Liver (tissue), 3 donors: ENCODE results near the gene NAT14.

ENCODE experiments used
- CTCF ChIP-seq: fragments of 150-350 bp; IDR thresholded peaks from 2 replicates; pipeline ENCODE4 v1.5.1; 2017; ENCODE audit warnings: improper control_type of control experiment, low read depth, low read length; ENCODE audit not compliant: missing input control
- EGR1 ChIP-seq, 2 donors: IDR thresholded peaks; 2 replicates each; pipeline ENCODE4 v1.6.1; 2016 to 2018; ENCODE audit warnings: antibody characterized with exemption in 2 of 2, low read depth in 2 of 2
- GABPA ChIP-seq, 2 donors: IDR thresholded peaks in 1 of 2; conservative IDR thresholded peaks in 1 of 2; 2 replicates each; pipeline ENCODE4 v1.6.1; 2016; ENCODE audit warnings: antibody characterized with exemption in 2 of 2, mild to moderate bottlenecking in 1 of 2, moderate library complexity in 1 of 2
- HNF4G ChIP-seq: IDR thresholded peaks from 2 replicates; pipeline ENCODE4 v1.6.1; 2016; ENCODE audit warnings: antibody characterized with exemption
- JUND ChIP-seq, 2 donors: IDR thresholded peaks; 2 replicates each; pipeline ENCODE4 v1.6.1; 2016; ENCODE audit warnings: antibody characterized with exemption in 2 of 2
- RAD21 ChIP-seq, 2 donors: IDR thresholded peaks; 2 replicates each; pipeline ENCODE4 v1.6.1; 2016; ENCODE audit warnings: antibody characterized with exemption in 2 of 2, mild to moderate bottlenecking in 2 of 2
- RXRA ChIP-seq, 2 donors: IDR thresholded peaks; 2 replicates each; pipeline ENCODE4 v1.6.1; 2017 to 2018; ENCODE audit warnings: antibody characterized with exemption in 2 of 2, mild to moderate bottlenecking in 1 of 2
- SP1 ChIP-seq: IDR thresholded peaks from 2 replicates; pipeline ENCODE4 v1.6.1; 2018; ENCODE audit warnings: antibody characterized with exemption, mild to moderate bottlenecking
- TAF1 ChIP-seq: conservative IDR thresholded peaks from 2 replicates; pipeline ENCODE4 v1.6.1; 2016; ENCODE audit warnings: antibody characterized with exemption, mild to moderate bottlenecking
- TF ChIP-seq, protein P1 (sequence below): IDR thresholded peaks from 2 replicates; pipeline ENCODE4 v1.6.1; 2016; ENCODE audit warnings: antibody characterized with exemption, mild to moderate bottlenecking
- TF ChIP-seq, protein P2 (sequence below): IDR thresholded peaks from 2 replicates; pipeline ENCODE4 v1.6.1; 2016; ENCODE audit warnings: antibody characterized with exemption
- TF ChIP-seq, protein P3 (sequence below): IDR thresholded peaks from 2 replicates; pipeline ENCODE4 v1.6.1; 2016; ENCODE audit warnings: antibody characterized with exemption
- TF ChIP-seq, protein P4 (sequence below): IDR thresholded peaks from 2 replicates; pipeline ENCODE4 v1.6.1; 2016; ENCODE audit warnings: antibody characterized with exemption
- donor health status: healthy.
- donor health status: healthy.

DNA sequence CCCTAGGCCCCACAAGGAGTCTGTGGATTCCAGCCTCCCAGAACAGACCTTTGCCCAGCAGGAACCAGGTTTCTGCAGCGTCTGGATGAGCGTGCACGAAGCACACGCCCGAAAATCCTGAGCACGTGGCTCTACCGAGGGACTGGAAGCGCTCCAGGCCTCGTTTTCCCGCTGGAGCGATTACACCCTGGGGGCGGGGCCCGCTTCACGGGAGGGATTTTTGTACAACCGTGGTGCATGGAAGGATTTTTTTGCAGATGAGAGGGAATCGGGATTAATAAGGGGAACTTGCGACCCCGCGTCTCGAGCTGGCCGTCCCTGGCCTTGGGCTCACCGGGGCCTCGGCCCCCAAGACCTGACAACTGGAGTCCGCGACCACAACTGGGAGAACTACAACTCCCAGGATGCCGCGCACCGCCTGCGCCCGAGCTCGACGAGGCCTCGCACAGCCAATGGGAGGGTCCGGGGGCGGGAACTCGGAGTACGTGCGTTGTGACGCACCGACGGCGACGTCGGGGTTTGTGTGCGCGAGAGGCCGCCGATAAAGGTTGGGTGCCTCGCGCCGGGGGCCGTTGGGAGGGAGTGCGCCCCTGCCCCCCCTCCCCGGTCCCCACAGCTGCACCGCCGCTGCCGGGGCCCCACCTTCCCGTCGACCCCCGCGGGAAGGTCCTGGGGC, 8.8 kb upstream of the NAT14 start, which contains the start of gene ZNF628:
- TF ChIP-seq, protein P1, sequence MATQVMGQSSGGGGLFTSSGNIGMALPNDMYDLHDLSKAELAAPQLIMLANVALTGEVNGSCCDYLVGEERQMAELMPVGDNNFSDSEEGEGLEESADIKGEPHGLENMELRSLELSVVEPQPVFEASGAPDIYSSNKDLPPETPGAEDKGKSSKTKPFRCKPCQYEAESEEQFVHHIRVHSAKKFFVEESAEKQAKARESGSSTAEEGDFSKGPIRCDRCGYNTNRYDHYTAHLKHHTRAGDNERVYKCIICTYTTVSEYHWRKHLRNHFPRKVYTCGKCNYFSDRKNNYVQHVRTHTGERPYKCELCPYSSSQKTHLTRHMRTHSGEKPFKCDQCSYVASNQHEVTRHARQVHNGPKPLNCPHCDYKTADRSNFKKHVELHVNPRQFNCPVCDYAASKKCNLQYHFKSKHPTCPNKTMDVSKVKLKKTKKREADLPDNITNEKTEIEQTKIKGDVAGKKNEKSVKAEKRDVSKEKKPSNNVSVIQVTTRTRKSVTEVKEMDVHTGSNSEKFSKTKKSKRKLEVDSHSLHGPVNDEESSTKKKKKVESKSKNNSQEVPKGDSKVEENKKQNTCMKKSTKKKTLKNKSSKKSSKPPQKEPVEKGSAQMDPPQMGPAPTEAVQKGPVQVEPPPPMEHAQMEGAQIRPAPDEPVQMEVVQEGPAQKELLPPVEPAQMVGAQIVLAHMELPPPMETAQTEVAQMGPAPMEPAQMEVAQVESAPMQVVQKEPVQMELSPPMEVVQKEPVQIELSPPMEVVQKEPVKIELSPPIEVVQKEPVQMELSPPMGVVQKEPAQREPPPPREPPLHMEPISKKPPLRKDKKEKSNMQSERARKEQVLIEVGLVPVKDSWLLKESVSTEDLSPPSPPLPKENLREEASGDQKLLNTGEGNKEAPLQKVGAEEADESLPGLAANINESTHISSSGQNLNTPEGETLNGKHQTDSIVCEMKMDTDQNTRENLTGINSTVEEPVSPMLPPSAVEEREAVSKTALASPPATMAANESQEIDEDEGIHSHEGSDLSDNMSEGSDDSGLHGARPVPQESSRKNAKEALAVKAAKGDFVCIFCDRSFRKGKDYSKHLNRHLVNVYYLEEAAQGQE, result no peak
- TF ChIP-seq CTCF, result no peak
- TF ChIP-seq GABPA (IDR thresholded peaks at IDR 0.05 in 1 of 2, conservative IDR thresholded peaks at IDR 0.05 in 1 of 2), result peak in 1 of 2 donors; percentile 21
- TF ChIP-seq RXRA (IDR thresholded peaks at IDR 0.05), result peak; percentile 4 to 10
- TF ChIP-seq, protein P2, sequence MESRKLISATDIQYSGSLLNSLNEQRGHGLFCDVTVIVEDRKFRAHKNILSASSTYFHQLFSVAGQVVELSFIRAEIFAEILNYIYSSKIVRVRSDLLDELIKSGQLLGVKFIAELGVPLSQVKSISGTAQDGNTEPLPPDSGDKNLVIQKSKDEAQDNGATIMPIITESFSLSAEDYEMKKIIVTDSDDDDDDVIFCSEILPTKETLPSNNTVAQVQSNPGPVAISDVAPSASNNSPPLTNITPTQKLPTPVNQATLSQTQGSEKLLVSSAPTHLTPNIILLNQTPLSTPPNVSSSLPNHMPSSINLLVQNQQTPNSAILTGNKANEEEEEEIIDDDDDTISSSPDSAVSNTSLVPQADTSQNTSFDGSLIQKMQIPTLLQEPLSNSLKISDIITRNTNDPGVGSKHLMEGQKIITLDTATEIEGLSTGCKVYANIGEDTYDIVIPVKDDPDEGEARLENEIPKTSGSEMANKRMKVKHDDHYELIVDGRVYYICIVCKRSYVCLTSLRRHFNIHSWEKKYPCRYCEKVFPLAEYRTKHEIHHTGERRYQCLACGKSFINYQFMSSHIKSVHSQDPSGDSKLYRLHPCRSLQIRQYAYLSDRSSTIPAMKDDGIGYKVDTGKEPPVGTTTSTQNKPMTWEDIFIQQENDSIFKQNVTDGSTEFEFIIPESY, result no peak
- TF ChIP-seq, protein P3, sequence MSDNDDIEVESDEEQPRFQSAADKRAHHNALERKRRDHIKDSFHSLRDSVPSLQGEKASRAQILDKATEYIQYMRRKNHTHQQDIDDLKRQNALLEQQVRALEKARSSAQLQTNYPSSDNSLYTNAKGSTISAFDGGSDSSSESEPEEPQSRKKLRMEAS, result peak; percentile 95
- TF ChIP-seq, protein P4, sequence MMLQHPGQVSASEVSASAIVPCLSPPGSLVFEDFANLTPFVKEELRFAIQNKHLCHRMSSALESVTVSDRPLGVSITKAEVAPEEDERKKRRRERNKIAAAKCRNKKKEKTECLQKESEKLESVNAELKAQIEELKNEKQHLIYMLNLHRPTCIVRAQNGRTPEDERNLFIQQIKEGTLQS, result no peak
- no peak for TF ChIP-seq HNF4G
- no peak for TF ChIP-seq EGR1 (IDR thresholded peaks at IDR 0.05; ENCODE audit: low read depth in 2 of 2)
- TF ChIP-seq RAD21 (IDR thresholded peaks at IDR 0.05), result no peak
- peak; percentile 61 for TF ChIP-seq SP1
- TF ChIP-seq TAF1, result no peak
- no peak for TF ChIP-seq JUND (IDR thresholded peaks at IDR 0.05)
